Measurements from ENCODE around the gene FBLN7.

DNA sequence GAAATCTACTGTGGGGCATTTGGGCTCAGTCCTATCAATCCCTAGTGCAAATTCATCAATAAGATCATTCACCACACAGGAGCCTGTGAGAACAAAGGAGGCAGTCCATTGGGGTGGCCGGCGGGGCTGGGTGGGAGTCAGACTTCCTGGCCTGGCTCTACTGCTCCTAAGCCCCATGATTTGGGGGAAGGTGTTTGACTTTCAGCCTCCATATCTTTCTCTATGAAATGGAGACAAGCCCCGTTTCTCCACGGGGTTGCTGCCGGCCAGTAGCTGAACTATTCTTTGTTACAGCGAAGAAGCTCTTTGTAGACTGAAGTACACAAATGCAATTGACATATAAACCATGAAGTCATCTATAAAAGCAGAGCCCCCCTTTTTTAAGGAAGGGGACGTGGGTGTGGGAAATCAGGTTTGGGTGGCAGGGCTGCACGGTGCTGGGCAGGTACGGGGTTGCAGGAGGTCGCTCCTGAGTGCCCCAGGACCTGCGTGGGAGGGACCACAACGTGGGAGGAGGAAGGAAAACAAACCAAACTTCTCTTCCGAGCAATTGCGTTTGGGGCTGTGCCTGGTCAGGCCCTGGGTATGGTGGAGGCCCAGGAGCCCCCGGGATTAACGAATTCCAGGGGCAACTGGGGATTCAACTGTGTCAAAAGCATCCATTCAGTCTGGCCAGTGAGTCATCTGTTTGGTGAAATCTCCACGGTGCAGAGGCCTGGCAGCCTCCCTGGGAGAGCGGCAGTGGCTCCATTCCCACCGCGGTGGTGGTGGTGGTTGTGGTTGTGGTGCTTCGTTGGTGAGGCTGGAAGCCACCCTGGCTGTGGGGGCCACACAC is 18.2 kb downstream of the FBLN7 start:
- TF ChIP-seq GATA2 (IDR thresholded peaks at IDR 0.05; ENCODE audit: low read depth, low read length) (no peak), GATA3 (IDR thresholded peaks at IDR 0.05; ENCODE audit: low read depth, low read length) (no peak)

Measured in SH-SY5Y (cell line).